PC-3 (cell line): ENCODE data around the gene MACROD2.
"Not testable (repeated sequence)": the region's sequence is repeated elsewhere in the genome, so short reads cannot be mapped to it uniquely, and the experiment has no call there.

ENCODE experiments used
- EZH2phosphoT487 ChIP-seq: fragments of 300-600 bp; sonication (generic); IDR thresholded peaks from 2 replicates; pipeline ENCODE4 v1.6.1; 2018; ENCODE audit warnings: mild to moderate bottlenecking, antibody characterized with exemption, low read length, borderline replicate concordance
- TF ChIP-seq, protein P1 (sequence below): fragments of 300-600 bp; sonication (generic); conservative IDR thresholded peaks from 2 replicates; pipeline ENCODE4 v1.5.1; 2017; ENCODE audit warnings: antibody characterized with exemption, low read depth, mild to moderate bottlenecking, low read length

DNA sequence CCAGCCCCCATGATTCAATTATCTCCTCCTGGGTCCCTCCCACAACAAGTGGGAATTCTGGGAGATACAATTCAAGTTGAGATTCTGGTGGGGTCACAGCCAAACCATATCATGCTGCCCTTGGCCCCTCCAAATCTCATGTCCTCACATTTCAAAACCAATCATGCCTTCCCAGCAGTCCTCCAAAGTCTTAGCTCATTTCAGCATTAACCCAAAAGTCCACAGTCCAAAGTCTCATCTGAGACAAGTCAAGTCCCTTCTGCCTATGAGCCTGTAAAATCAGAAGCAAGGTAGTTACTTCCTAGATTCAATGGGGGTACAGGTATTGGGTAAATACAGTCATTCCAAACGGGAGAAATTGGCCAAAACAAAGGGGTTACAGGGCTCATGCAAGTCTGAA, 1021.6 kb downstream of the MACROD2 start:
- TF ChIP-seq, protein P1, sequence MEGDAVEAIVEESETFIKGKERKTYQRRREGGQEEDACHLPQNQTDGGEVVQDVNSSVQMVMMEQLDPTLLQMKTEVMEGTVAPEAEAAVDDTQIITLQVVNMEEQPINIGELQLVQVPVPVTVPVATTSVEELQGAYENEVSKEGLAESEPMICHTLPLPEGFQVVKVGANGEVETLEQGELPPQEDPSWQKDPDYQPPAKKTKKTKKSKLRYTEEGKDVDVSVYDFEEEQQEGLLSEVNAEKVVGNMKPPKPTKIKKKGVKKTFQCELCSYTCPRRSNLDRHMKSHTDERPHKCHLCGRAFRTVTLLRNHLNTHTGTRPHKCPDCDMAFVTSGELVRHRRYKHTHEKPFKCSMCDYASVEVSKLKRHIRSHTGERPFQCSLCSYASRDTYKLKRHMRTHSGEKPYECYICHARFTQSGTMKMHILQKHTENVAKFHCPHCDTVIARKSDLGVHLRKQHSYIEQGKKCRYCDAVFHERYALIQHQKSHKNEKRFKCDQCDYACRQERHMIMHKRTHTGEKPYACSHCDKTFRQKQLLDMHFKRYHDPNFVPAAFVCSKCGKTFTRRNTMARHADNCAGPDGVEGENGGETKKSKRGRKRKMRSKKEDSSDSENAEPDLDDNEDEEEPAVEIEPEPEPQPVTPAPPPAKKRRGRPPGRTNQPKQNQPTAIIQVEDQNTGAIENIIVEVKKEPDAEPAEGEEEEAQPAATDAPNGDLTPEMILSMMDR: not testable (repeated sequence)
- TF ChIP-seq EZH2phosphoT487: not testable (repeated sequence)
